Measurements from ENCODE around the gene WDR7. TPM values are rescaled to one million over a fixed set of nuclear protein-coding genes. Genes with fewer than 3 reads are reported as not detected.

Gene WDR7
- total RNA-seq, 1 donor from 2014 or later = 15.4 TPM

- peak; percentile 47 for ATAC-seq
- DNase-seq (ENCODE audit: low spot score) = no peak
Observed at GRCh38 chr18:56873441-56874140, 222.4 kb downstream of the WDR7 start.

- DNase-seq (ENCODE audit: low spot score) (no peak), ATAC-seq (no peak)
Observed at GRCh38 chr18:56878711-56879110, 227.6 kb downstream of the WDR7 start.

GRCh38 chr18:56884511-56884910 is 233.4 kb downstream of the WDR7 start:
- ATAC-seq = no peak

GRCh38 chr18:56888978-56889377 is 237.8 kb downstream of the WDR7 start:
- DNase-seq (ENCODE audit: low spot score) (no peak), ATAC-seq (no peak)

More at GRCh38 chr18:56884511-56884910, 233.4 kb downstream of the WDR7 start:
- no peak for DNase-seq (ENCODE audit: low spot score)

- ATAC-seq (no peak), DNase-seq (ENCODE audit: low spot score) (no peak)
Observed at GRCh38 chr18:56889621-56890020, 238.5 kb downstream of the WDR7 start.

GRCh38 chr18:56890632-56891031 is 239.5 kb downstream of the WDR7 start:
- no peak for ATAC-seq
- DNase-seq (ENCODE audit: low spot score) = no peak

- no peak for DNase-seq (ENCODE audit: low spot score)
- ATAC-seq = no peak
Observed at GRCh38 chr18:56891116-56891515, 240.0 kb downstream of the WDR7 start.

- no peak for ATAC-seq
Observed at GRCh38 chr18:56891870-56892269, 240.7 kb downstream of the WDR7 start.

GRCh38 chr18:56897122-56897521 is 246.0 kb downstream of the WDR7 start:
- DNase-seq (ENCODE audit: low spot score) (no peak), ATAC-seq (no peak)

More at GRCh38 chr18:56891870-56892269, 240.7 kb downstream of the WDR7 start:
- DNase-seq (ENCODE audit: low spot score) = no peak

- DNase-seq (ENCODE audit: low spot score) (no peak), ATAC-seq (no peak)
Observed at GRCh38 chr18:56899660-56900059, 248.5 kb downstream of the WDR7 start.

GRCh38 chr18:56900195-56901094 is 249.3 kb downstream of the WDR7 start:
- ATAC-seq (peak; percentile 99), DNase-seq (ENCODE audit: low spot score) (peak; percentile 68)

GRCh38 chr18:56901919-56902318 is 250.8 kb downstream of the WDR7 start:
- DNase-seq (ENCODE audit: low spot score) = no peak
- no peak for ATAC-seq

- DNase-seq (ENCODE audit: low spot score) = no peak
- no peak for ATAC-seq
Observed at GRCh38 chr18:56902653-56903052, 251.5 kb downstream of the WDR7 start.

GRCh38 chr18:56903686-56904085 is 252.5 kb downstream of the WDR7 start:
- ATAC-seq = no peak
- DNase-seq (ENCODE audit: low spot score) = no peak

- DNase-seq (ENCODE audit: low spot score) (no peak), ATAC-seq (no peak)
Observed at GRCh38 chr18:56907771-56908170, 256.6 kb downstream of the WDR7 start.

GRCh38 chr18:56910237-56910636 is 259.1 kb downstream of the WDR7 start:
- DNase-seq (ENCODE audit: low spot score) (no peak), ATAC-seq (no peak)

- no peak for ATAC-seq
- DNase-seq (ENCODE audit: low spot score) = no peak
Observed at GRCh38 chr18:56910967-56911366, 259.8 kb downstream of the WDR7 start.

GRCh38 chr18:56913941-56914340 is 262.8 kb downstream of the WDR7 start:
- no peak for DNase-seq (ENCODE audit: low spot score)
- ATAC-seq = no peak

- no peak for DNase-seq (ENCODE audit: low spot score)
- ATAC-seq = no peak
Observed at GRCh38 chr18:56919190-56919589, 268.0 kb downstream of the WDR7 start.

GRCh38 chr18:56921896-56922480 is 270.8 kb downstream of the WDR7 start:
- DNase-seq (ENCODE audit: low spot score) (no peak), ATAC-seq (no peak)

GRCh38 chr18:56926734-56927133 is 275.6 kb downstream of the WDR7 start:
- no peak for ATAC-seq
- DNase-seq (ENCODE audit: low spot score) = no peak

- ATAC-seq (no peak), DNase-seq (ENCODE audit: low spot score) (no peak)
Observed at GRCh38 chr18:56927786-56928185, 276.6 kb downstream of the WDR7 start.
